GM20431 (cell line): ENCODE results near the gene ARL15.

ENCODE experiments used
- in situ Hi-C: fragments of 300-500 bp; cut with MseI, MboI; formaldehyde crosslinking; loops from one replicate; pipeline ENCODE4 v1.15.0; 2020; ENCODE audit warnings: low sequenced_read_pairs; ENCODE audit not compliant: unreplicated experiment

ARL15 gene

GRCh38 chr5:54257366-54258118 is 52.8 kb downstream of the ARL15 start:
- in situ Hi-C loops = loop anchor here (25.0 kb wide), 1 partner anchor 155 kb away; no protein-coding TSS in a partner anchor

GRCh38 chr5:54254482-54255198 is 55.7 kb downstream of the ARL15 start:
- in situ Hi-C loops = loop anchor here (25.0 kb wide), 1 partner anchor 158 kb away; no protein-coding TSS in a partner anchor

- in situ Hi-C loops = loop anchor here (25.0 kb wide), 1 partner anchor 160 kb away; no protein-coding TSS in a partner anchor
Observed at GRCh38 chr5:54251981-54252380, 58.4 kb downstream of the ARL15 start.

- in situ Hi-C loops = loop anchor here (25.0 kb wide), 1 partner anchor 163 kb away; no protein-coding TSS in a partner anchor
Observed at GRCh38 chr5:54249210-54250028, 61.0 kb downstream of the ARL15 start.

GRCh38 chr5:54247226-54247625 is 63.1 kb downstream of the ARL15 start:
- in situ Hi-C loops = no loop called here

GRCh38 chr5:54243483-54244080 is 66.8 kb downstream of the ARL15 start:
- in situ Hi-C loops = no loop called here

- in situ Hi-C loops = no loop called here
Observed at GRCh38 chr5:54242297-54242696, 68.1 kb downstream of the ARL15 start.

GRCh38 chr5:54234304-54234933 is 76.0 kb downstream of the ARL15 start:
- in situ Hi-C loops = no loop called here

GRCh38 chr5:54230936-54231685 is 79.3 kb downstream of the ARL15 start:
- in situ Hi-C loops = no loop called here

GRCh38 chr5:54229041-54229780 is 81.2 kb downstream of the ARL15 start:
- in situ Hi-C loops = no loop called here

- in situ Hi-C loops = no loop called here
Observed at GRCh38 chr5:54227759-54228158, 82.6 kb downstream of the ARL15 start.

GRCh38 chr5:54227109-54227508 is 83.3 kb downstream of the ARL15 start:
- in situ Hi-C loops = no loop called here

GRCh38 chr5:54226215-54226614 is 84.2 kb downstream of the ARL15 start:
- in situ Hi-C loops = no loop called here

- in situ Hi-C loops = loop anchor here (25.0 kb wide), 1 partner anchor 737 kb away; the partner anchor contains the start of gene FST
Observed at GRCh38 chr5:54224103-54224826, 86.1 kb downstream of the ARL15 start.

- in situ Hi-C loops = loop anchor here (25.0 kb wide), 1 partner anchor 735 kb away; the partner anchor contains the start of gene FST
Observed at GRCh38 chr5:54222336-54222735, 88.0 kb downstream of the ARL15 start.

- in situ Hi-C loops = loop anchor here (25.0 kb wide), 1 partner anchor 734 kb away; the partner anchor contains the start of gene FST
Observed at GRCh38 chr5:54221135-54221534, 89.2 kb downstream of the ARL15 start.
